Renal cortical epithelial cell (primary cell): ENCODE data around the gene MEG3. TPM values are rescaled to one million over a fixed set of nuclear protein-coding genes. Genes with fewer than 3 reads are reported as not detected.

Experiments used
- DNase-seq: peaks from one replicate; pipeline ENCODE4 v3.0.0-alpha.2; 2011; ENCODE audit warnings: low read depth
- total RNA-seq: library from RNA; depleted of rRNA; stranded (reverse); fragments of >200 nt; gene quantifications from 2 replicates; pipeline ENCODE4 v1.2.3, GENCODE V29; 2014

Gene MEG3
- total RNA-seq, 1 donor from 2014 or later: 14.3 TPM

DNA sequence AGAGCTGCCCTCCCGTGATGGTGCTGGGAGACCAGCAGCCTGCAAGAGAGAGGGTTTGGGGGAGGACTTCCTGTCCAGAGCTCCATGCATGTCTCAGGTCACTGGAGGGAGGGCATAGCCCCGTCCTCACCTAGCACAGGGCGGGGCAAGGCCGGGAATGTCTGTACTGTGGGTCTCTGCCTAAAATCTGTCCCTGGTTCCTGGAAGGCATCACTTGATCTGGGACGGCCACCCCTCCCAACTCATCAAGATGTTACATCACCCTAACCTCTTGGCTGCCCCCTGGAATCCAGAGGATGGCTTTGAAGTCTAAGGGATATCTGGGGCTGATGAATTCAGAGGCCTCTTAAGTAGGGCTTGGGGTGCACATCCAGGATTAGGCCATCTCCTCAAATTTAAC is 37.0 kb upstream of the MEG3 start:
- DNase-seq: no peak

GRCh38 chr14:100789460-100790417 is 36.2 kb upstream of the MEG3 start:
- DNase-seq: no peak

- DNase-seq: no peak
Measured at GRCh38 chr14:100790502-100791347, 35.2 kb upstream of the MEG3 start.

DNA sequence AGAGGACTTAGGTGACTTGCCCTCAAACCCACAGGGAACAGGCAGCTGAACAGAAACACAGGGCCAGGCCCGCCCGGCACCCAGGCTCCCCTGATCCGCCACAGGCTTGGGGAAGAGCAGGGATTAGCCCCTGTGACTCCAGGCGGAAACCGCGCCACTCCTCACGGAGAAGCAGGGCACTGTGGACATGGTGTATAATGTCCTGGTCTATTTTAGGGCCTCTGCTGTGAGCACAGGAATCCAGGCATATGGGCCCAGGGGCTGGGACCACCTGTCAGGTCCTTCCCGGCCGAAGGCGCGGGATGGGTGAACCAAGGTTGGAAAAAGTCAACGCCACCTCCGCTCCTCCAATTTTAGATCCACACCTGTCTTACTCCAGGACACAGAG is 34.6 kb upstream of the MEG3 start:
- DNase-seq: no peak

DNA sequence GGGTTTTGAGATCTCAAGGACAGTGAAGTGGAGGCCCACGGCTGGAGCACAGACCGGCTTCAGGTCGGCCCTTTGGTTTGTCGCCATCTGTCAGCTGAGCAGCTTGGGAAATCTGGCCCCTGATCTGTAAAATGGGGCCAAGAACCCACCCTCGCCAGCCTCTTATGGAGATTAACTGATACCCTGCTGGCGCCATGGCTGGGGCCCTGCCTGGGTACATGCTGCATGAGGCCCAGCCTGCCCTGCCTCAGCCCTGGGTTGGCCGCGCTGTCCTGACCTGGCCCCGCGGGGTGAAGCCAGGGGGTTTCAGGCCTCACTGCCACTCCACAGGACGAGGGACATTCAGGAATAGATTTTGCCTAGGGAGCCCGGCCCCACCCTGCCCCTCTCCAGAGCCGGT is 33.9 kb upstream of the MEG3 start:
- no peak for DNase-seq

- DNase-seq: no peak
Measured at GRCh38 chr14:100796946-100797345, 29.0 kb upstream of the MEG3 start.

GRCh38 chr14:100800041-100800440 is 25.9 kb upstream of the MEG3 start:
- no peak for DNase-seq

DNA sequence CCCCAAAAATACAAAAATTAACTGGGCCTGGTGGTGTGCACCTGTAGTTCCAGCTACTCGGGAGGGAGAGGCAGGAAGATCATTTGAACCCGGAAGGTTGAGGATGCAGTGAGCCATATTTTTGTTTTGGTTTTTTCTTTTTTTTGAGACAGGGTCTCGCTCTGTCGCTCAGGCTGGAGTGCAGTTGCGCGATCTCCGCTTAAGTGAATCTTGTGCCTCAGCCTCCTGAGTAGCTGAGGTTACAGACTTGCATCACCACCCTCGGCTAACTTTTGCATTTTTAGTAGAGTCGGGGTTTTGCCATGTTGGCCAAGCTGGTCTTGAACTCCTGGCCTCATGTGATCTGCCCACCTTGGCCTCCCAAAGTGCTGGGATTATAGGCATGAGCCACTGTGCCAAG is 24.5 kb upstream of the MEG3 start:
- DNase-seq: peak; percentile 48

- no peak for DNase-seq
Measured at GRCh38 chr14:100802179-100802578, 23.7 kb upstream of the MEG3 start.

DNA sequence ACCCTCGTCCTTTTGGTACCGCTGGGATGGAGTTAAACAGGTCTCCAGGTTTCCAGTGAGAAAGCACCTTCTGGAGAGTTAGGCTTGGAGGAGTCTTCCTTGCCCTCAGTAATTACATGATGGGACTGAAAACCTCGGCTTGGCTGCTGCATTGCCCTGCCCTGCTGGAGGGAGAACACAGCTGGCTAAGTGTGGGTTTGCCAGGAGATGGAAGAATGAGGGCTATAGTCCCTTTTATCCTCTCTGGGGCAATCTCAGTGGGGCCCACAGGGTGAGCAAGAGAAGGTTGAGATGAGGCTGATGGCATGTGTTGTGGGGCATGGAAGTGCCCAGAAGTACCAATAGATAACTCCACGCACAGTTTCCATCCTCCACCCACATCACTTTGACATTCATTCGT is 23.2 kb upstream of the MEG3 start:
- no peak for DNase-seq

- DNase-seq: no peak
Measured at GRCh38 chr14:100803226-100803625, 22.7 kb upstream of the MEG3 start.

DNA sequence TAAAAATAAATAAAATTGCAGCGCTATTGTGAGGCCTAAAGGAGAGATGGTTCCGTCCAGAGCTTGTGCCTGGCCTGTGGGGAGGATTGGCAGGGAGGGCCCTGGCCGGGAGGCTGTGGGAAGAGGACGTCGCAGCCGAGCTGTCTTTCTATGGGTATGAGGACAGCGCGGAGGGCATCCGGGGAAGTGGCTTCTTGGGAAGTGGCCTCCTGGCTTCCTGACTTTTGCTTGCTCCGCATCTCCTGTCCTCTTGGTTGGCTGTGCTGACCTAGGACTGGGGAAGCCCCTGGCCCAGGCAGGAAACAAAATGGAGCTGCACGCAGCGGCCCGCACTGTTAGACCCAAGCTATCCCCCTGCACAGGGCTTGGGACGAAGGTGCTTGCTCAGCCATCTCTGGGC is 22.2 kb upstream of the MEG3 start:
- DNase-seq: no peak

DNA sequence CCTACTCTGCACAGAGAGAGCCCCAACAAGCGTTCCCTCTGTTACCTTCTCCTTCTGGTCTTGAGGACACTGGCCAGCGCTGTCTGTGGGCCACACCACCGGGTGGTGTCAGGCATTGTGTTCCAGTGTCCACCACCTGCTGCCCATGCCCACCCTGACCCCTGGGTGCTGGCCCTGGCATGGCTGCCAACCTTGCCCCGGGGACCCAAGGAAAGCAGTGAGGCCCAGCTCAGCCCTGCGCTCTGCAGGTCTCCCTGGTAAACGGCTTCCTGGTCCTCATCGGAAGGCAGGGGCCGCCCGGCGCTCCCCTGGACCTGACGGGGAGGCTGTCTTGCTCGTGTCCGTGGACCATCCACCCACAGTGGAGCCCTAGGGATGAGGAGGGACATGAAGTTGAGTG is 21.8 kb upstream of the MEG3 start:
- DNase-seq: no peak

DNA sequence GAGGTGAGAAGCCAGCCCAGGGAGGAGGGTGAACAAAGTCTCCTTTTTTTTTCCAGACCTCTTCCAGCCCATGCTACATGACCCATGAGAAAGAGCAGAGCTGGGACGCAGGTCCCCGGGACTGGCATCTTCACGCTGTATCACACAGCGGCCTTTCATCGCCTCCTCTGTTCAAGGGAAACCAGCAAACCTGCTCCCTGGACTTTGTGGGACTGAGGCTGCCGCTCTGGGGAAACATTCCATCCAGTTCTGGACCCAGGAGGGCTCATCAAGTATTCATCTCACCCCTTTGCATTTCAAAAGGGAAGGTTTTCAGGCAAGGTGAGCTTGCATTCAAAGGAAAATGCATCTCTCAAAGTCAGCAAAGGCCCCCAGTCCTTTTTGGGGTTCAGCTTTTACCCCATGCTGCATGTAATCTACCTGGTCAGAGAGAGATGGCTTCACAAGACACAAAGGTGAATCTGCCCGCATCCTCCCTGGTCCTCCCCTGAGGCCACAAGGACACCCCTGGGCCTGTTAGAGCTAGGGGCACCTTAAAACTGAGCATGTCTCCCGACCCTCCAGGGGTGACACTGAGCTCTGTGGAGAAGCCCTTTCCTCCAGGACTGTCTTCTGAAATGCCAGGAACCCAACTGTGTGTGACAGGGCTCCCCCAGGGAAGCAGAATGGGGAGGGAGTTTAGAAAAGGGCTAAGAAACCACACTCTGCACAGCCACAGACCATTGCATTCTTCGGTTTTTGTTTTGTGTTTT is 21.2 kb upstream of the MEG3 start:
- no peak for DNase-seq

- no peak for DNase-seq
Measured at GRCh38 chr14:100806386-100806785, 19.5 kb upstream of the MEG3 start.

DNA sequence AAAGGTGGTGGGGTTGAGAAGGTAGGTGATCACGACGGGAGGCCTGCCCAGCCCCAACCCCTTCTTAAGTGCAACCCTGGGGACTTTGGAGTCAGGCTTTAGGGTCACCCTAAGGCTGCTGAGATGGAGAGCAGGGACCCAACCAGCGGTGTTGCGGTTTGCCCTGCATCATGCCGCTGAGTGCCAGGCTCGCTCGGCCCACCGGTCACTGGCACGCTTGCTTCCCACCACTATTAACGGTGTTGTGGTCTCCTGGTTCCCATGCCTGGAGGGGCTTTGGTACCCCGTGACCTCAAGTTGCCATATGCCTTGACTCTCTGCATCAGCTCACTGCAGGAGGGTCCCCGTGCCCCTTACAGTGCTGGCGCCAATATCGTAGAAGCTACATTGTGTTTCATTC is 18.4 kb upstream of the MEG3 start:
- no peak for DNase-seq

DNA sequence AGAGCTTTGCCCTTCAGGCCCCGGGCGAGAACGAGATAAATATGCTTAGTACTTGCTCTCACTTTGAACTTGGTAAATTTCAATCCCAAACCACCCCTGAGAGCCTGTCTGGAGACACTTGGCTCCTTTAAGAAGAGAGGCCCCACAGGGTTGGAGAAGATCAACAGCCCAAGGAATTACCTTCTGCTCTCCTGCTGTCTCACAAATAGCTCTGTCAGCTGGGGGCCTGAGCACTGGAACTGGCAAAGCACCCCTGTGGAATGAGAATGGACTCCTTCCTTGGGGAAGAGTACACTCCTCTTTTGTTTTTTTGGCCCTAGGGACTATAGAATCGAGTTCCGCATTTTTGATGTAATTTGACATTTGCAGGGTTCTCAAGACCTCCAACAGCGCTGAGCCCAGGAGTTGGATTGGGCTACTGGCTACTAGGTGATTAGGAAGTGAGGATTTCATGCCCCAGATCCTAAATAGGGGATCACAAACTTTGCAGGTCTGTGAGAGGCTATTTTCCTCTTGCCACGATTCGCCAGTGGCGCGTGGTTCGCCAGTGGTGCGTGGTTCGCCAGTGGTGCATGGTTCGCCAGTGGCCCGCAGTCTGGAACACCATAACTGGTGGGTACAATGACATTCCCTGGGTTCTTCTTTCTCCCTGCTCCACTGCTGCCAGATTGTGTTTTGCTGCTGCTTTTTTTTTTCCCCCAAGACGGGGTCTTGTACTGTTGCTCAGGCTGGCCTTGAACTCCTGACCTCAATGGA is 17.8 kb upstream of the MEG3 start:
- DNase-seq: no peak

GRCh38 chr14:100810435-100810834 is 15.5 kb upstream of the MEG3 start:
- DNase-seq: no peak

DNA sequence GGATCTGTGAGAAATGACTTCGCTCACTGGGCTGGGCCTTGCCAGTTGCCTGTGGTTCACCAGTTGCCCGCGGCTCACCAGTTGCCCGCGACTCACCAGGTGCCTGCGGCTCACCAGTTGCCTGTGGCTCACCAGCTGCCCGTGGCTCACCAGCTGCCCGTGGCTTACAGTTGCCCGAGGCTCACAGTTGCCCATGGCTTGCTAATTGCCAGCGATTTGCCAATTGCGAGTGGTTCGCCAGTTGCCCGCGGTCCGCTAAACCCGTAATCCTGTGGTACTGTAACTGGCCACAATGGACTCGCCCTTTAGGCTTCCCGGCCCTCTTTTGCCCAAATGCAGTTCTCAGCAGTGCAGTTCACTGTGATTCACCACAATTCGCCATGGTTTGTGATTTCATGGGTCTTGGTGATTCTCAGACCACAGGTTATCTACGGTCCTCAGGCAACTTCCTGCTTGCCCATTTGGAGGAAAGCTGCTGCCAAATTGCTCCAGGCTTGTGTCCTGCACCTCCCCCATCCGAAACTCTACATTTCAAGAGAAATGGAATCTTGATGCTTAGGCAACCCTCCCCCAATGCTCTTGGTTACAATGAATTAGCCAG is 15.0 kb upstream of the MEG3 start:
- DNase-seq: peak; percentile 43

- DNase-seq: no peak
Measured at GRCh38 chr14:100813291-100813690, 12.6 kb upstream of the MEG3 start.
